Smooth muscle cell of the umbilical artery (primary cell): ENCODE data around the gene EIF4E2. TPM values are rescaled to one million over a fixed set of nuclear protein-coding genes. Genes with fewer than 3 reads are reported as not detected.

Source experiments
- total RNA-seq: library from RNA; depleted of rRNA; stranded (reverse); fragments of >200 nt; gene quantifications from 2 replicates; pipeline ENCODE4 v1.2.3, GENCODE V29; 2014

The EIF4E2 gene
- 78.7 and 84.8 TPM in 2 replicates for total RNA-seq

GRCh38 chr2:232550354-232551249 is at the start of gene EIF4E2, which contains the start of gene TIGD1:
Gene EIF4E2 (plus strand): TSS chr2:232550689. CDS start chr2:232550725, 36 bp downstream.
Gene TIGD1 (minus strand): TSS chr2:232550557. CDS start chr2:232549882, 675 bp downstream.

GRCh38 chr2:232519581-232520438 is 30.7 kb upstream of the EIF4E2 start, which contains the start of gene PRSS56:
Gene PRSS56 (plus strand): TSS chr2:232520388. CDS start chr2:232520599, 211 bp downstream.

GRCh38 chr2:232525791-232526371 is 24.6 kb upstream of the EIF4E2 start, which contains the start of gene CHRND:
Gene CHRND (plus strand): TSS chr2:232526160. CDS start chr2:232526216, 56 bp downstream.

GRCh38 chr2:232539298-232540231 is 10.9 kb upstream of the EIF4E2 start, which contains the start of gene CHRNG:
Gene CHRNG (plus strand): TSS chr2:232539692. CDS start chr2:232539748, 56 bp downstream.

Other genes with a start within 250 kb of the EIF4E2 start
- gene ALPP, start 171.9 kb upstream of the EIF4E2 start, total RNA-seq, result not detected in 2 replicates
- not detected in 2 replicates for gene ALPG, start 143.8 kb upstream of the EIF4E2 start, total RNA-seq
- gene ALPI, start 94.5 kb upstream of the EIF4E2 start, total RNA-seq, result not detected in 2 replicates
- not detected in 2 replicates for gene ECEL1, start 62.9 kb upstream of the EIF4E2 start, total RNA-seq
- gene PRSS56, start 30.3 kb upstream of the EIF4E2 start, total RNA-seq, result not detected in 2 replicates
- gene CHRND, start 24.5 kb upstream of the EIF4E2 start, total RNA-seq, result not detected in 2 replicates
- not detected in 2 replicates for gene CHRNG, start 11.0 kb upstream of the EIF4E2 start, total RNA-seq
- 2.4 and 3.3 TPM in 2 replicates for gene TIGD1, start 132 bp upstream of the EIF4E2 start, total RNA-seq
- not detected in 2 replicates for gene EFHD1, start 82.9 kb downstream of the EIF4E2 start, total RNA-seq
- 45.4 and 61.8 TPM in 2 replicates for gene GIGYF2, start 146.6 kb downstream of the EIF4E2 start, total RNA-seq
- gene KCNJ13, start 225.9 kb downstream of the EIF4E2 start, total RNA-seq, result 0.14 and 2.7 TPM in 2 replicates